NCI-H2107 treated with DMSO at 0.1 percent for 48 hours (cell line): Measurements from ENCODE around the gene ENDOG.
"Not testable (repeated sequence)": the region's sequence is repeated elsewhere in the genome, so short reads cannot be mapped to it uniquely, and the experiment has no call there.

Source experiments
- DNase-seq: peaks from one replicate; lab custom pipeline; 2025; ENCODE audit not compliant: unreplicated experiment; lab: John Stamatoyannopoulos, UW

ENDOG gene

DNA sequence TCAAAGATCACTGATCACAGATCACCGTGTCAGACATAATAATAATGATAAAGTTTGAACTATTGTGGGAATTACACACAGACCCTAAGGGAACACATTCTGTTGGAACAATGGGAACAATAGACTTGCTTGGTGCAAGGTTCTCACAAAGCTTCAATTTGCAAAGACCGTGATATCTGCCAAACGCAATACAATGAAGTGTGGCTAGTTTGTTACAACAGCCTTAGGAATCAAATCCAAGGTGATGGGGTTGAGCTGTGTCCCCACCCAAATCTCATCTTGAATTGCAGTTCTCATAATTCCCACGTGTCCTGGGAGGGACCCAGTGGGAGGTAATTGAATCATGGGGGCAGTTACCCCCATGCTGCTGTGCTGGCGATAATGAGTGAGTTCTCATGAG is 42.6 kb downstream of the ENDOG start:
- no peak for DNase-seq

DNA sequence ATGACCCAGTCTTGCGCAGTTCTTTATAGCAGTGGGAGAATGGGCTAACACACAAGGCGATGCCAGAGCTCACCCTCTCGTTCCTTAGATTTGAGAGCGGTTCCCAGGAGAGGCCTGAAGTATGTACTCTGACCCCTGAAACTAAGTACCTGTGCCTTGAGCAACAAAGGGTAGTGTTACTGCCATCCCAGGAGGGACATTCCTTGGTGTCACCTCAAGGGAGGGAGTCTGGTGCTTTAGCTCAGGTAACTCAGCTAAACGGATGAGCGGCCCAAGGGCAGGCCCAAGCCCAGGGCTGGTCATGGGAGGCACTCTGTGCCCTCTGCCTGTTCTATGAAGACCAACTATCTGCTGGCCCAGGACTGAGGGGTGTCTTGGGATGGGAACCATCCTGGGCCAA is 43.2 kb downstream of the ENDOG start:
- DNase-seq = no peak

DNA sequence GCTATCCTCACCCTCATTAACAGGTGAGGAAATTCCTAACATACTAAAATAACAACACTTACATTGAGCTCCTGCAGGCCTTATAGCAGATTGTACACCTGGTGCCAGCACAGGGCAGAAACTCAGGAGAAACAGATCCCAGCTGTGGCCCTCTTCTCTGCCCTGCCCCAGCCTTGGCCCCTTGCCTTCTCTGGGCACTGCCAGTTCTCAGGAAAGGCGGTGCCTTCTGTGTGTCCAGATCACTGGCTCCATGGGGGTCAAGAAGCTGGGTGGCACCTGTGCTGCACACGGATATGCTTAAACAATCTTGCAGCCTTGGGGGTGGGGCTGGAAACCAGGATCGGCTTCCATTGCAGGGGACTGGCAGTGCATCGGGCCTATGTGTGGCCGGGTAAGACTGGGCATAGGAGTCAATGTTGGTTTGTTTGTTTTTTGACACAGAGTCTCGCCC is 44.1 kb downstream of the ENDOG start:
- DNase-seq = no peak

- no peak for DNase-seq
These were observed 45.3 kb downstream of the ENDOG start for GRCh38 chr9:128863647-128864046.

DNA sequence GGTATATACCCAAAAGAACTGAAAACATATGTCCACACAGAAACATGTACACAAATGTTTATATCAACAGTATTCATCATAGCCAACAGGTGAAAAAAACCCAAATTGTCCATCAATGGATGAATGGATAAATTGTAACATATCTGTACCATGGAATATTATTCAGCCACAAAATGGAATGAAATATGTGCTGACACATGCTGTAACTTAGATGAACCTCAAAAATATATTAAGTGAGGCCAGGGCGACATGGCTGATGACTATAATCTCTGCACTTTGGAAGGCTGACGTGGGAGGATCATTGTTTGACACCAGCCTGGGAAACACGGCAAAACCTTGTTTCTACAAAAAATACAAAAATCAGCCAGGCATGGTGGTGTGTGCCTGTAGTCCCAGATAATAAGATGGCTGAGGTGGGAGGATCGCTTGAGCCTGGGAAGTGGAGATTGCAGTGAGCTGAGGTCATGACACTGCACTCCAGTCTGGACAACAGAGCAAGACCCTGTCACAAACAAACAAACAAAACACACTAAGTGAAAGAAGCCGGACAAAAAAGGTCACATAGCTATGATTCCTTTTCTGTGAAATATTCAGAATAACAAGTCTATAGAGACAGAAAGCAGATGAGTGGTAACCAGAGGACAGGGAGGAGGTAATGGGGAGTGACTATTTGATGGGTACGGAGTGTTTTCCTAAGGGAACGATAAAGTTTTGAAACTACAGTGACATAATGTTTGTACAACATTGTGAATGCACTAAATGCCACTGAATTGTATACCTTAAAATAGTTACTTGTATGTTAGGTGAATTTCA is 52.0 kb downstream of the ENDOG start:
- DNase-seq = no peak

DNA sequence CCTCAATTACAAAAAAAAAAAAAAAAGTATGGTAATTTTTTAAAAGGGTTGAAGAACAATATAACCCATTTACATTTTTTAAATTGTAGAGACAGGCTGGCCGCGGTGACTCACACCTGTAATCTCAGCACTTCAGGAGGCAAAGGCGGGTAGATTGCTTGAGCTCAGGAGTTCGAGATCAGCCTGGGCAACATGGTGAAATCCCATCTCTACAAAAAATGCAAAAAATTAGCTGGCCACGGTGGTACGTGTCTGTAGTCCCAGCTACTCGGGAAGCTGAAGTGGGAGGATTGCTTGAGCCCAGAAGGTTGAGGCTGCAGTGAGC is 52.6 kb downstream of the ENDOG start:
- DNase-seq = not testable (repeated sequence)
